Glomerular visceral epithelial cell (primary cell): Measurements from ENCODE around the gene VANGL2.
"Not testable (repeated sequence)": the region's sequence is repeated elsewhere in the genome, so short reads cannot be mapped to it uniquely, and the experiment has no call there.

Experiments
- DNase-seq: peaks from one replicate; pipeline ENCODE4 v3.0.0-alpha.2; 2016; ENCODE audit errors: extremely low spot score

The VANGL2 gene

GRCh38 chr1:160370561-160371345, 29.6 kb upstream of the VANGL2 start:
- DNase-seq: no peak

- no peak for DNase-seq
Observed at GRCh38 chr1:160371346-160371631, 29.1 kb upstream of the VANGL2 start.

- no peak for DNase-seq
Observed at GRCh38 chr1:160371756-160372155, 28.6 kb upstream of the VANGL2 start.

- DNase-seq: no peak
Observed at GRCh38 chr1:160373696-160374095, 26.7 kb upstream of the VANGL2 start.

- DNase-seq: no peak
Observed at GRCh38 chr1:160374306-160375110, 25.9 kb upstream of the VANGL2 start.

GRCh38 chr1:160375788-160376524, 24.4 kb upstream of the VANGL2 start:
- peak; percentile 71 for DNase-seq

GRCh38 chr1:160376525-160377131, 23.7 kb upstream of the VANGL2 start:
- peak; percentile 67 for DNase-seq

GRCh38 chr1:160377585-160378206, 22.7 kb upstream of the VANGL2 start:
- DNase-seq: peak; percentile 35

GRCh38 chr1:160384812-160385211, 15.6 kb upstream of the VANGL2 start:
- not testable (repeated sequence) for DNase-seq

- not testable (repeated sequence) for DNase-seq
Observed at GRCh38 chr1:160388406-160388805, 12.0 kb upstream of the VANGL2 start.

GRCh38 chr1:160394673-160395072, 5.7 kb upstream of the VANGL2 start:
- no peak for DNase-seq

- no peak for DNase-seq
Observed at GRCh38 chr1:160397651-160398050, 2.7 kb upstream of the VANGL2 start.

- no peak for DNase-seq
Observed at GRCh38 chr1:160398823-160399222, 1.5 kb upstream of the VANGL2 start.

GRCh38 chr1:160399544-160400222, 681 bp upstream of the VANGL2 start:
- no peak for DNase-seq

- DNase-seq: peak; percentile 34
Observed at GRCh38 chr1:160400646-160401486, 502 bp downstream of the VANGL2 start.

GRCh38 chr1:160401487-160401805, 1.1 kb downstream of the VANGL2 start:
- DNase-seq: no peak

GRCh38 chr1:160402001-160402795, 1.8 kb downstream of the VANGL2 start:
- no peak for DNase-seq

GRCh38 chr1:160403244-160403643, 2.9 kb downstream of the VANGL2 start:
- no peak for DNase-seq

GRCh38 chr1:160404094-160404493, 3.7 kb downstream of the VANGL2 start:
- DNase-seq: no peak
